HL-60 (cell line): ENCODE data around the gene SH3RF3.

ENCODE experiments used
- DNase-seq, 2 experiments: peaks; one replicate each; pipeline ENCODE4 v3.0.0-alpha.2; 2010 to 2020; ENCODE audit warnings: low read depth in 1 of 2, low spot score in 1 of 2
- H3K27ac ChIP-seq: fragments of 250-450 bp; sonication (Bioruptor Pico); replicated peaks from 2 replicates; pipeline ENCODE4 v1.5.1; 2020; ENCODE audit warnings: mild to moderate bottlenecking, moderate library complexity
- H3K27me3 ChIP-seq: fragments of 250-450 bp; sonication (Bioruptor Pico); 2 replicates; pipeline ENCODE4 v1.5.1; 2021; ENCODE audit warnings: mild to moderate bottlenecking, moderate library complexity; ENCODE audit not compliant: insufficient read depth, poor library complexity, severe bottlenecking
- H3K4me3 ChIP-seq: replicated peaks from 2 replicates; pipeline ENCODE4 v1.5.1; 2011; ENCODE audit warnings: mild to moderate bottlenecking, control low read depth, low read length; ENCODE audit not compliant: insufficient read depth
- CTCF ChIP-seq: IDR thresholded peaks from one replicate; pipeline ENCODE4 v1.5.1; 2011; ENCODE audit warnings: low read length, control low read depth, inconsistent platforms; ENCODE audit not compliant: insufficient read depth
- GABPA ChIP-seq: IDR thresholded peaks from 2 replicates; pipeline ENCODE4 v1.6.1; 2012; ENCODE audit warnings: low read depth
- POLR2AphosphoS5 ChIP-seq: IDR thresholded peaks from 2 replicates; pipeline ENCODE4 v1.6.1; 2012; ENCODE audit warnings: low read depth
- REST ChIP-seq: IDR thresholded peaks from 2 replicates; pipeline ENCODE4 v1.6.1; 2012; ENCODE audit warnings: low read depth; ENCODE audit not compliant: insufficient replicate concordance
- SPI1 ChIP-seq: IDR thresholded peaks from 2 replicates; pipeline ENCODE4 v1.6.1; 2012; ENCODE audit warnings: low read depth, mild to moderate bottlenecking, borderline replicate concordance

Gene SH3RF3

DNA sequence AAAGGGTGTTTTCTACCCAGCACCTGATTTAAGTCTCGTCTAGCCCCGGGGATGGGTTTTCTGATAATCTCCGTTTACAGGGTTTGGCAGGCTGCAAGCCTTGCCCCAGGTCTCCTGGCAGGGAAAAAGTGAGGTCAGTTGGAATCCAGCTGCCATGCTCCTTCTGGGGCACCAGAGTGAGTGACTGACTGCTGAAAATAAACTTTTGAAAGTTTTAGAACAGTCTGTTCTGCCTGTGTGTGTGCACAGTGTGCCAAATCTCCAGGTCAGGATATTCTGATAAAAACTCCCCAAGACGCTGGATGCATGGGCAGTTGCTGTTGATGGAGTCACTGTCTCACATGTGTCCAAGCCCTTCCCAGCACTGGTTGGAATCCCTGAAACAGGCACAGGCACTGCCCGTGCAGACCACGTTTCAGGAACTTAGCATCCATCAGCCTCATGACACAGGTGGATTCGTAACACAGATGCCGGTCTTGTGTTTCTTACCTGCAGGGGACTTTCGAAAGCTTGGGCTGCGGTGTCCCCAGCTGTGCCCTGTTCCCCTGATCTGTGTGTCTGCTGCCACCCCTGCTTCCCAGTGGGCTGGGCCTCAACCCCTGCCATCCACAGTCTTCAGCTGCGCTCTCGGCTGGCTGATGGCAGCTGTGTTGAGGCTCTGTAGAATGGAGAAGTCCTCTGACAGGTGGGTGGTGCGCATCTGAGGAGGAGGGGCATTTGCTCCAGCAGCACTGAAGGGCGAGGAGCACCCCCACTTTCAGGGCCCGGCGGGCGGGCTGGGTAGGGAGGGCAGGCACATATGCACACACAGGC, 65.0 kb downstream of the SH3RF3 start:
- DNase-seq: no peak
- Histone ChIP-seq H3K27ac (no peak overlapping the region), H3K27me3 (peaks cover 9% of the 10 kb centered on the region), H3K4me3 (no peak overlapping the region)
- TF ChIP-seq CTCF (no peak), REST (no peak), SPI1 (no peak), POLR2AphosphoS5 (no peak), GABPA (no peak)

- DNase-seq: no peak
- Histone ChIP-seq H3K27ac (no peak overlapping the region), H3K27me3 (peaks cover 9% of the 10 kb centered on the region), H3K4me3 (no peak overlapping the region)
- TF ChIP-seq REST (no peak), CTCF (no peak), SPI1 (no peak), GABPA (no peak), POLR2AphosphoS5 (no peak)
Observed at GRCh38 chr2:109194620-109194937, 65.6 kb downstream of the SH3RF3 start.

- TF ChIP-seq REST (no peak), CTCF (no peak), POLR2AphosphoS5 (no peak), SPI1 (no peak), GABPA (no peak)
- Histone ChIP-seq H3K4me3 (no peak overlapping the region), H3K27ac (no peak overlapping the region), H3K27me3 (peaks cover 9% of the 10 kb centered on the region)
- DNase-seq: no peak
Observed at GRCh38 chr2:109195193-109196045, 66.4 kb downstream of the SH3RF3 start.
